HG02642 (cell line): Measurements from ENCODE around the gene AFF1.

ENCODE experiments used
- ATAC-seq: cut with Tn5 transposase; IDR thresholded peaks from one replicate; pipeline ENCODE4 v1.9.1; 2021; ENCODE audit warnings: mild to moderate bottlenecking; ENCODE audit not compliant: unreplicated experiment, poor library complexity

AFF1 gene

GRCh38 chr4:87100168-87100567 lies 165.4 kb downstream of the AFF1 start:
- no peak for ATAC-seq

- no peak for ATAC-seq
Observed at GRCh38 chr4:87101543-87102199, 166.9 kb downstream of the AFF1 start.

DNA sequence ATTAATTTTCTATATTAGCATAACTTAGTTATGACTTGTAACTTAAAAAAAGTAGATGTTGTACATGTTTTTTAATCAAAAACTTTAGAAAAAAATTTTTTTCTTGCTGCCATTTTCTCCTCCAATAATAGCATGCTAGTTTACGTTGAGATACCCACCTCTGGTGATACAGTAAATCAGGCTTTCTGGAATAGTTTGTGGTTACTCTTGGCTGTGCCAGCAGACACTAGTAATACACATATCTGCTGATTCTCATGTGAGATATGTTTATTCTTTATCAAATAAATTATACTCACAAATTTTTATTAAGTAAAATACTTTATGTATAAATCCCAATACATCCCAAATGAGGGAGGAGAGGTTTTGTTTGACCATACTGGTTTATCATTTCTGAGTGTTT lies 168.3 kb downstream of the AFF1 start:
- ATAC-seq, result no peak

DNA sequence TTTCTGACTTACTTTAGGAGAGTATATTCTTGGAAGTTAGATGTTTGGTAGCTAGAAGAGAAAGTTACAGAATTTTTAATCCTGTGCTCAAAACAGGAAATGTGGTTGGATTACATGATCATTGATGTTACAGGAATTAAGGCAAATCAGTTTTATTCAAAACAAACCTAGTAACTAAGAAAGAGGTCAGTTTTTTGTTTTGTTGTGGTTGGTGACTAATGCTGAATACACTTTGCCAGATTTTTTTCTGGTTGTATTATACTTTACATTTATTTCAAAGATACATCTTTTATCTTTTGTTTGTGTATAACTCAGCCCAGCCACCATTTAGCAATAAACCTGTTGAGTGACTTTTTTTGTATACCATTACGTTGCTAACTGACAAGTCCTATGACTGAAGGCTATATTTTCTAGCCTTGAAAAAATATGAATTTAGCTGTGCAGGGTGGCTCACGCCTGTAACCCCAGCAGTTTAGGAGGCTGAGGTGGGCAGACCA lies 168.9 kb downstream of the AFF1 start:
- ATAC-seq, result no peak

DNA sequence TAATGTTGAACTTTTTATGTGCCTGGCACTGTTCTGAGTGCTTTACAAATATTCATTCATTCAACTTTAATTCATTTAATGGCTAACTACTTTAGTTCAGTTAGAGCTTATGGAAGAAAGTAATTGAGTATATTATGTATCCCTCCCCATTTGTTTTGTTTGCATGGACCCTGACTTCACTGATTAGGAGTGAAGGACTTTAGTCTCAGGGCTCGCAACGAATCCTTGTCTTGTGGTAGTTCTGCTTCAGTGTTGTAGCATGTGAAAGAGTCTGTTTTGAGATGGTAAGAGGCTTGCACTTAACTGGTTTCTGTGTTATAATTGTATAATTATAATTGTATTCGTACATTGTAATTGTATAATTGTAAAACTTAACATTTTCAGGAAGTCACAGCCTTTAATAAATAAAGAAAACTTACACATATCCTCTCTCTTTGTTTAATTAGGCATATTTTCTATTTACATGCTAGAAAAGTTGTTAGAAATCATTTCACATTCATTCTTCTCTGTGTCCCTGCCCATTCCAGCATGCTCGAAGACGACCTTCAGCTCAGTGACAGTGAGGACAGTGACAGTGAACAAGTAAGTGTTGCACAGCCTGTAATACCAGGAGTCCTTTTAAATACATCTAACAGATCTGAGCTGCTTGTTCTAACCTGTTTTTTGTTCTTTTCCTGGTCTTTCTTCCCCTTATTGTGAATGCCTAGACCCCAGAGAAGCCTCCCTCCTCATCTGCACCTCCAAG lies 170.5 kb downstream of the AFF1 start:
- ATAC-seq, result no peak

- no peak for ATAC-seq
Observed at GRCh38 chr4:87108142-87108546, 173.3 kb downstream of the AFF1 start.

DNA sequence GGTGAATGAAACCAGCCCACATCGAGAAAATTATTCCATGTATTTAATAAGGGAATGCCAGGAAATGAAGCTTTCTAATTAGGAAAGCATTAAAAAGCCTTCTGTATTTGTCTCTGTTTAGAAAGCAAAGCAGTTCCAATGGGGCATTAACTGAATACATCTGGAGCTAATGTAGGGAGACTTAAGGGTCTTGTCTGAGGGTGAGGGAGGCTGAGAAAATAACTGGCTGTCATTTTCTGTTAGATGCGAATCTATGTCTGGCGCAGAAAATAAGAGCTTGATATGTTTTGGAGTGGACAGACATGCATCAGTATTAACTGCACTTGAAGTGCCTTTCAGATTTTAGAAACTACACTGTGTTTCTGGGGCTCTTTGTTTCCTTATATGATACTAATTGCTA lies 174.3 kb downstream of the AFF1 start:
- no peak for ATAC-seq

GRCh38 chr4:87109945-87110344 lies 175.1 kb downstream of the AFF1 start:
- no peak for ATAC-seq

GRCh38 chr4:87112063-87112462 lies 177.3 kb downstream of the AFF1 start:
- no peak for ATAC-seq

GRCh38 chr4:87114245-87115062 lies 179.6 kb downstream of the AFF1 start:
- ATAC-seq, result no peak

DNA sequence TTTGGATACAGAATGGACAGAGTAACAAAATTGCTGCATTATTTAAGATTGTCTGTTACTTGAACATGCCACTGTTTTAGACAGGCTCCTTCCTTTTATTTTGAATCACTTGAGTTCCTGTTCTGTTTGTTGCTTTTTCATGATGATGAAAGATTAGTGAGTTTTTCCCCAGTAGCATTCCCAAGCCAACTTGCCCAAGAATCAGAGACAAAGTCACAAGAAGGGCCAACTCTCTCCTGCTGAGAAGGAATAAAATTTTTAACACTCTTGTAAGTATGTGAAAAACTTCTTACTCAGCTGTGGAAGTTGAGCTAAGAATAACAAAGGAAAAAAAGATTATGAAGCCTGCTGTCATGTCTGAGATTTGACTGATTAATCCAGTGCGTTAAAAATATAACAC lies 181.4 kb downstream of the AFF1 start:
- no peak for ATAC-seq

GRCh38 chr4:87117051-87117731 lies 182.4 kb downstream of the AFF1 start:
- no peak for ATAC-seq

DNA sequence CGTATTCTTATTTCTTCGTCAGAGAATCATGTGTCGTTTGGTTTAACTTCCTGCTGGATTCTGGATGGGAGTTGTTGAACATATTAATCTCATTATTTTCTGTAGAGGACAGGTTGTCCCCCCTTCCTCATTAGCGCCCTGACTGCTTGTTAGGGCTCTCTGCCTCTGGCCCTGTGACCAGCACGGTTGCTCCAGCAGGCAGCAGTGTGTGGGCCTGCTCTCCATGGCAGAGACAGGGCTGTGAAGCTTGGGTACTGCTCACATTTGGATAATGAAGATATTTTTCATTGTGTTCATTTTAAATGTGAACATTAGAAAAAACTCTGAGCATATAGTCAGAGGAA lies 182.9 kb downstream of the AFF1 start:
- no peak for ATAC-seq

DNA sequence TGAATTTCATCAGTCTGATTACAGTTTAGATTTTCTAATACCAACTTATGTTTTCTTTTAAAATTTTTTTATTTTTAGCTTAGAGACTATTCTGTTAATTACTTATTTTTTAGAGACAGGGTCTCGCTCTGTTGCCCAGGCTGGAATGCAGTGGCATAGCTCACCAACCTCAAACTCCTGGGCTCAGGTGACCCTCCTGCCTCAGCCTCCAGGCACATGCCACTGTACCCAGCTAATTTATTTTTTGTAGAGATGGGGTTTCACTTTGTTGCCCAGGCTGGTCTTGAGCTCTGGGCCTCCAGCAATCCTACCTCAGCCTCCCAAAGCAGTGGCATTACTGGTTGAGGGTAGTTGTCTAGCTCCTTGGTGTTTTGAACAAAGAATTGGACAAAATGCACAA lies 183.6 kb downstream of the AFF1 start:
- ATAC-seq, result no peak

GRCh38 chr4:87118826-87119225 lies 184.0 kb downstream of the AFF1 start:
- ATAC-seq, result no peak

DNA sequence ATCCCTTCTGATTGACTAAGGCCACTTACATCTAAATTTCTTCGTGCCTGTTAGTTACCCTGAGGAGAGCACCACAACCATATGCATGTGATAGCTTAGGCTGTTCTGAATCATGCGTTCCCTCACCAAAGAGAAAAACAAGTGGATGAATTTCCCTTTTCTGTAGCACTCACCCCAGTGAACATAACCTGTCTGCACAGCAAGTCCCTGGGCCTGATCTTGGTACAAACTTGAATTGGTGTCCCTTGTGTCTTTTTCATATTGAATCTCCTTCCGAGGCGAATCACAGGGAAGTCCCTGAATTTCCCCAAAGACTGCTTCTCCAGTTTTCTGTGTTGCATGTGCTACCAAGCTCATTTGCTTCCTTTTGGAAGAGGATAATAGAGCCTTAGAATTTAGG lies 185.2 kb downstream of the AFF1 start:
- ATAC-seq, result no peak

DNA sequence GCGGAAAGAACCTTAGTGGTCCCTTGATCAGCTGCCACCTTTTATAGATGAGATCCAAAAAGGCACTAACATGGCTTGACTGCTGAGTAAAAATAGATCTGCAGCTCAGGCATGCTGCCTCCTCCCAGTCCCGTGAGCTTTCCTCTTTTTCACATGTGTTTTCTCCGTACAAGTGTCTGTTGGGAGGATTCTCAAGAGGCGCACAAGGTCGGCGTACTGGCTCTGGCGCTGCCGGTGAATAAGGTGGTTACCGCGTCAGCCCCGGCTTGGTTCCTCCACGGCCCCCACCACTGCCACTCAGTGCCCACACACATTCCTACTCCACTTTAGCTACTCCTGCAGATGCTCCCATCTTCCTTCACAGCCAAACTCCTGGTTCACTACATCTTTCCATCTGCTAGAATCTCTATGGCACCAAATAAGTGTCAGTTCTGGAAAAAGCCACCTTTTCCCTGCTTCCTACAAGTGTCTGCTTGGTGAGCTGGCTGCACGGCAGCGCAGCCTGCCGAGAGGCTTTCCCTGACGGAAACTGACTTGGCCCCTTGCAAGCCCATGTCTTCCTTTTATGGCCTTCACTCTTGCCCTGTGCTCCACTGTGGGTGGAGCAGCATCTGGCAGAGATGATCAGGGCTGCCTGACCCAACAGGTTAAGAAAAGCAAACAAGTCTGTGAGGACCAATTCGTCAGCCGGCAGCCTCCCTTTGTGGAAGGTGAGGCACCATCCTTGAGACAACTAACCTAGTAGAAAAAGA lies 185.8 kb downstream of the AFF1 start:
- no peak for ATAC-seq

DNA sequence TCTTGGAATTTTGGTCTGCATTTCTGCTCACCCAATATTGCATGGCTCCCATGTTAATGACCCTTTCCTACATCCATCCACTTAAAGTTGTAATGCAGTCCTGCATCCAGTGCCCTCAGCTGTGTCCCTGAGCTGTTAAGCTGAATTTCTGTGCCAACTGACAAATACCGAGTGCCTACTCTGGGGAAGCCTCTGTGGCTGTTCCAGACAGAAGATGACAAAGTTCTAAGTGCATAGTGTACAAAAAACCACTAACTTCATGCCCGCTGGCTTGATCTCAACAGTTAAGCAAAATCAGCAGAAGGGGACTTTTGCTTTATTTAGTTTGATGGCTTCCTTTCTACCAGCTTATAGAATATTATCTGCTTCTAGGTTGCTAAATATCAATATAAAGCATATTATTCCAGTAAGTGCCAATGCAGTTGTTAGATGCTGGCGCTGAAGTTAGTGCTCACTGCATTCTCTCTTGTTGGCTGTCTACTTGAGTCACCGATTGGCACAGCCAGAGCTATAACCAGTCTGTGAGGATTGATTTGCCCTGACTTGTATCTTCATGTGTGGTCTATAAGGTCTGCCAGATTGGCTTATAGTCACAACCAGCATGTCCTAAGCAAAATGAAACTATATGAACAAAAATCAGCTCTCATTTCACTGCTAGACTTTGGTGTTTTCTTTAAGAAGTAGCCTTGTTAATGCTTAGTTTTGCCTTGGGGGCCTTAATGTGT lies 186.7 kb downstream of the AFF1 start:
- ATAC-seq, result no peak

DNA sequence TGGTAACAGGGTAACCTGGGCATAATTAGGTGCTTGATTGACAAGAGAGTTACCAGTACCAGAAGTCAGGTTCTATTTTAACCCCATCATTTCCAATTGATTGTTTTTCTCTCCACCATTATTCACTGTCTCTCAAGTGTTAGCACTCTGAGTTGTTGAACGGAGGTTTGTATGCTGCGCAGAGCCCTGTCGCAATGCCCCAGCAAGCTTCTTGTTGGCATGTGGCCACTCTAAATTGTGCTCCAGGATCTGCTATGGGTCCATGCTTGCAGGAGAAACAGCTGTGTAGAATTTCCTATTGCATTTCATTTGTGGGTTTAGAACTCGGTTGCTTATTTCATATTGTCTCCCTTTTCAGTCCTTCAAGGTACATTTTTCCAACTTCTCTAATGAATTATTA lies 187.4 kb downstream of the AFF1 start:
- no peak for ATAC-seq
